ENCODE data around the gene MSRB2.

- no peak for TF ChIP-seq EZH2 (IDR thresholded peaks at IDR 0.05)
- no peak for TF ChIP-seq POLR2AphosphoS5 (IDR thresholded peaks at IDR 0.05; ENCODE audit: borderline replicate concordance, low read depth, low read length)
- TF ChIP-seq FOXP2 (optimal IDR thresholded peaks at IDR 0.05; ENCODE audit: control extremely low read depth, extremely low read length, insufficient read depth) = no peak
Observed at GRCh38 chr10:23065181-23065948, 30.0 kb upstream of the MSRB2 start.

All from SK-N-MC (cell line).